Prostate gland (tissue), 2 donors: Measurements from ENCODE around the gene C5orf15.

ENCODE experiments used
- CTCF ChIP-seq, 4 experiments: fragments of 200-600 bp in 2 of 4; fragments of 450-650 bp in 2 of 4; sonication (generic) in 2 of 4; IDR thresholded peaks; 1 replicate in 3 of 4; 2 replicates in 1 of 4; pipeline ENCODE4 v1.5.1; 2016 to 2019; ENCODE audit warnings: antibody characterized with exemption in 4 of 4, mild to moderate bottlenecking in 2 of 4, moderate library complexity in 2 of 4
- POLR2A ChIP-seq: fragments of 450-650 bp; IDR thresholded peaks from one replicate; pipeline ENCODE4 v1.6.1; 2016; ENCODE audit warnings: antibody characterized with exemption, mild to moderate bottlenecking

GRCh38 chr5:133916914-133917313 is 51.5 kb downstream of the C5orf15 start:
- TF ChIP-seq CTCF (IDR thresholded peaks at IDR 0.05), result no peak
- no peak for TF ChIP-seq POLR2A
